ENCODE measurements around the gene RNF126.
"Not testable (repeated sequence)": the region's sequence is repeated elsewhere in the genome, so short reads cannot be mapped to it uniquely, and the experiment has no call there.

Gene RNF126

DNA sequence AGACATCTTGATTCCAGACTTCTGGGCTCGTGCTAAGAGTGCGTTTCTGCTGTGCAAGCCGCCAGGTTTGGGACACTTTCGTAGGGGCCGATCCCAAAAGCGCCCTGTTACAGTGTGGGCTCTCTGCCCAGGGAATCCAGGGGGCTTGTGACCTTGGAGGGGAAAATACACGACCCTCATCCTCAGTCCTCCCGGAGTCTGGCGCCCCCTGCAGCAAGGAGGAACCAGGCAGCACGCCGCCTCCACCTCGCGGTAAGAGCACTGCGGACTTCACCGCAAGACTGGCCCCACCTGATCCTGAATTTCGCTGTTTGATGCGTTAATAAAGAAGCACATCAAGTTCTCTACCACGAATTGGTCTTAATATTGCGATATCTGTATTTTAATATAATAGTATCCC lies 34.8 kb downstream of the RNF126 start:
- DNase-seq (ENCODE audit: low spot score): no peak

DNA sequence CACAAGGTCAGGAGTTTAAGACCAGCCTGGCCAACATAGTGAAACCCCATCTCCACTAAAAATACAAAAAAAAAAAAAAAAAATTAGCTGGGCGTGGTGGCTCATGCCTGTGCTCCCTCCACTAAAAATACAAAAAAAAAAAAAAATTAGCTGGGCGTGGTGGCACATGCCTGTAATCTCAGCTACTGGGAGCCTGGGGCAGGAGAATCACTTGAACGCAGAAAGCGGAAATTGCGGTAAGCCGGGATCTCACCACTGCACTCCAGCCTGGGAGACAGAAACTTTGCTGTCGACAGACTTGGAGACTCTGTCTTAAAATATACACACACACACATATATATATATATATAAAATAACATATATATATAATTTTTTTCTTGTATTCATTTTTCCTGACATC lies 36.4 kb downstream of the RNF126 start:
- not testable (repeated sequence) for DNase-seq (ENCODE audit: low spot score)

DNA sequence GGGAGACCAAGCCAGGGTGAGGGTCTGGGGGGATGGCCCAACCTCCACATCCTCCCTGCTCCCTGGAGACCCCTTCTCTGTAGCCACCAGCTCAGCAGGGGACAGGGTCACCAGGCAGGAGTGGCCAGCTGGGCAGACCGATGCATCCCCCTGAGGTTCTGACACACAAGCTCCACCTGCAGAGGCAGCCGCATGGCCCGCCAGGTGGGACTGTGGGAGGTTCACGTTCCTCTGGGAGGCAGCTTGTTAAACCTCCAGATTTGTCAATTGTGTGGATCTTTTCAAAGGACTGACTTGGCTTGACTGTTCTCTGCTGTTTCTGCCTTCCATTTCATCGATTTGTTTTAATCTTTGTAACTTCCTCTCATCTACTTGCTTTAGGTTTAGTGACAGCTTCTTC lies 37.8 kb downstream of the RNF126 start:
- DNase-seq (ENCODE audit: low spot score): no peak

DNA sequence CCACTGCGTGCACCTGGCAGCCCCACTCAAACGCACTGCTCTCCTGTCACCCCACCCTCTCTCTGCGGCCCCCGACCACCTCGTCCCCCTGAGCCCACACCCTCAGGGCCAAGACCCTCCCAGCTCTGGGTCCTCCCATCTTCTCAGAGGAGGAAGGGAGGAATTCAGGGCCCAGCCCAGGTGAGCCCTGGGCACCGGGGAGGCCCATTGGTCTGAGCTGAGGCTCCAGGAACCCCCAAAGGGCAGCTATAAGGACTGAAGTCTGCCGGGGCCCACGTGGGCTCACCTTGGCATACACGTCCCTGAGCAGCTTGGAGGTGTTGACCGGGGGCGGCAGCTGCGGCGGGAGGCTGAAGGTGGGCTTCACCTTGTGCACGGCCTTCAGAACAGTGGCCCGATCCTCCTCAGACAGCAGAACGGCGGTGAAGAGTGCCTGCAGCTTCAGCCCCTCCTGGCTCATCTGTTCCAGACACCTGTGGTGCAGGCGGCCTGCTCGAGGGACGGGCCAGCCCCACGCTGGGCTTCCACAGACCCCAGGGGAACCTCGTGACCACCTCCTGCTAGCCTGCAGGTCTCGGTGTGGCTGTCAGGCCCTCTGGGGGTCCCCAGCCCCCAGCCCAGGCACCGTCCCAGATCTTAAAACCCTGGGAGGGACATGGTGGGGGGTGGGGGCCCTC lies 38.4 kb downstream of the RNF126 start:
- no peak for DNase-seq (ENCODE audit: low spot score)

DNA sequence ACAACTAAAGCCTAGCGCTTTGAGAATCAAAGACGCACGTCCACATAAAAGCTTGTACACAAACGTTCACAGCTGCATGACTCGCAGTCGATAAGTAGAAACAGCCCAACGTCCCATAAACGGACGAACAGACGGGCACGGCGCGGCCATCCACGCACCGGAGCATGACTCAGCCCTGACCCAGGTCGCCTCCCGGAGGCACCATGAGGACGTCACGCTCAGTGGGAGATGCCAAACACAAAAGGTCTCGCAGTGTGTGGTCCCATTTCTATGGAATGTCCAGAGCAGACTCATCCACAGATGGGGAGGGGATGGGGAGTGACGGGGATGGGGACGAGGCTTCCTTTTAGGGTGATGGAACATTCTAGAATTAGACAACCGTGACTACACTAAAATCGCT lies 39.0 kb downstream of the RNF126 start:
- DNase-seq (ENCODE audit: low spot score): no peak

DNA sequence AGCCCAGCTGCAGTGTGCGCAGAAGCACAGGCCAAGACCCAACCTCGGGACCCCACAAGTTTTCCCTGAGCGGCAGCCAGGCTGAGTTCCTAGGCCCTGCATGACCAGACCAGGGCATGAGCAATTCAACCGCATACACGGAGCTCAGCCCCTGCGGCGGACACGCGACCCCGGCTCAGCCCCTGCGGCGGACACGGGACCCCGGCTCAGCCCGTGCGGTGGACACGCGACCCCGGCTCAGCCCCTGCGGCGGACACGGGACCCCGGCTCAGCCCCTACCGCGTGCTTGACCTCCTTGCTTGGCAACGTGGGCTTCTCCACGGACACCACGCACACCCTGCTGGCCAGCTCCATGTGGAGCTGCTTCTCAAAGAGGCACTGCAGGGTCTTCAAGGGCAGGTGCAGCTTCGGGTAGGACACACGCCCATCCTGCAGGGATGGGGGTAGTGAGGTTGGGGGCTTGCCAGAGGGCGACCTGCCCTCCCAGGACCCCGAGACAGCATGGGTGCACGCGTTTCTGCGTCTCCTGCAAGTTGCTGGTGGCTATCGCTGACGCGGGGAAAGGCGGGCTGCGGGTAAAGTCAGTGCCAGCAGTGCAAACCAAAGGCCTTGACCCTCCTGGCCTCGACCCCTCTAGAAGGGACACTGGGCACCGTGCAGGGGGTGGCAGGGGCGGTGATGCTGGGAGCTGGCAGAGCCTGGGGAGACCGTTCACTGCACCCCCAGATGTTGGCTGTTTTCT lies 39.7 kb downstream of the RNF126 start:
- no peak for DNase-seq (ENCODE audit: low spot score)

DNA sequence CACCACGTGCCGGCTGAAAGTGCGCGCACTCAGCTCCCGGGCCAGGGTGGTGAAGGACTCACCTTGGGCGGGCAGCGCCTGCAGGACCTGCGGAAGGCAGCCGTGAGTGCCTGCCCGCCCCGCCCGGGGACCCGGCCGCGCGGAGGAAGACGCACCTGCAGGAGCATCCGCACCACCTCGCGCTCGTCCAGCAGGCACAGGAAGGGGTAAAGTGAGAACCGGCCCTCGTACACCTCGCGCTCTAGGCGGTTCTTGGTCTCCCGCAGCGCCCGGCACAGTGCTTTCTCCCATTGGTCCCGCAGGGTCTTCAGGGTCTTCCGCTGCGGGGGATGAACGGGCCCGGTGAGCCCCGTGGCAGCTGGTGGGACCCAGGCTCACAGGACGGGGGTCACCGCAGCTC lies 40.3 kb downstream of the RNF126 start:
- DNase-seq (ENCODE audit: low spot score): no peak

DNA sequence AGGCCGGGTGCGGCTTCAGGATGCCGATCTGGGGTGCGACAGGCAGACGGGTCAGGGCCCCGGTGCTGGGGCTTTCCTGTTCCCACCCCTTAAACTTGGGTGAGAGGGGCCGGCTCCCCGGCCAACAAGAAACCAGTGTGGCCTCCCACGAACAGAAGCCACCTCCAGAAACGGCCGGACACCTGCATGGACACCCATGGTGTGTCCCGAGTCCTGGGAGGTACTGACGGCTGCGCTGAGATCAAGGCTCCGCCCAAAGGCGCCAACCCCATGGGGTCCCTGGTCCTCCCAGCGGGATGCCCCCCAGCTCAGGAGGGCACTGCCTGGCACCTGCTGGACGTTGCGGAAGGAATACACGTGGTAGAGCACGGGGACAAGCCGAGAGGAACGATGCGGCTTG lies 41.2 kb downstream of the RNF126 start:
- DNase-seq (ENCODE audit: low spot score): no peak

DNA sequence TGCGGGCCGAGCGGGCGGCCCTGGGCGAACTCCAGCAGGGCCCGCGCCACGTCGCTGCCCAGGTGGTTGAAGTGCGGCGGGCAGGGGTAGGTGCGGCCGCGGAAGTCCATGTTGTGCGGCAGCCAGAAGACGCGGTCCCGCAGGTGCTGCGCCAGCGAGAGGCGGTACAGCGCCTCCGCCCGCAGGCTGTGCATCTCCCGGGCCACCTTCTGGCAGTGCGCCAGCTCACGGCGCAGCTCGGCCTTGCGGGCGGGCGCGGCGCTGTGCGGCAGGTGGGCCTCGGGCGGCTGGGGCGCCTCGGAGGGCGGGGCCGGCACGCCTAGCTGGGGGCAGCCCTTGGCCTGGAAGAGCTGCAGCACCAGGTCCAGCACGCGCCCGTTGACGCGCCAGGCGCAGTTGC lies 41.8 kb downstream of the RNF126 start:
- DNase-seq (ENCODE audit: low spot score): not testable (repeated sequence)

DNA sequence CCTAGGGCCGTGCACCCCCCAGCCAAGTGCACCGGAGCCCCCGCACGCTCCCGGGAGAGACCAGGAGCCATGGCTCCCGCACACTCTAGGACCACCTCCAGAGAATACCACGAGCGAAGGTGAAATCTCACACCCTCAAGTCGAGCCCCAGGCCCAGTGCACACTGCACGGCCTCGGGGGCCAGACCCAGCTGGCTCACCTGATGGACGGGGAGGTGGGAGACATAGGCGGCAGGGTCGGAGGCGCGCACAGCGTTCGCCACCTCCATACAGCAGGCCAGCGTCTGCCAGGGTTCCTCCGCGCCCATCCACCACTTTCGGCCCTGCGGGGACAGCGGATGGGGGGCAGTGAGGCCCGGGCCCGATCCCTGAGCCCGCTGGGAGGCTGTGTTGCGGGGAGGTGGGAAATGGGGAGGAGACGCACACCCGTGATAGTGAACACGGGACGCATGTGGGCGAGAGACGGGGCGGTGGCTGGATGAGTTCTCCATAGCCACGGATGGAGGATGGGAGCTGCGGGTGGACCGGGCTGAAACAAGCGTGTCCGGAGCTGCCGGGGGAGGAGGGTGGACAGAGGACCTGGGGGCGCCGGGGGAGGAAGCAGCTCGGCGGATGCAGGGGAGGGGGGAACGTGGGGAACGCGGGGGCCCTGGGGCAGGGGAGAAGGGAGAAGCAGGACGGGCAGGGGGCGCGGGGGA lies 42.7 kb downstream of the RNF126 start:
- DNase-seq (ENCODE audit: low spot score): no peak

DNA sequence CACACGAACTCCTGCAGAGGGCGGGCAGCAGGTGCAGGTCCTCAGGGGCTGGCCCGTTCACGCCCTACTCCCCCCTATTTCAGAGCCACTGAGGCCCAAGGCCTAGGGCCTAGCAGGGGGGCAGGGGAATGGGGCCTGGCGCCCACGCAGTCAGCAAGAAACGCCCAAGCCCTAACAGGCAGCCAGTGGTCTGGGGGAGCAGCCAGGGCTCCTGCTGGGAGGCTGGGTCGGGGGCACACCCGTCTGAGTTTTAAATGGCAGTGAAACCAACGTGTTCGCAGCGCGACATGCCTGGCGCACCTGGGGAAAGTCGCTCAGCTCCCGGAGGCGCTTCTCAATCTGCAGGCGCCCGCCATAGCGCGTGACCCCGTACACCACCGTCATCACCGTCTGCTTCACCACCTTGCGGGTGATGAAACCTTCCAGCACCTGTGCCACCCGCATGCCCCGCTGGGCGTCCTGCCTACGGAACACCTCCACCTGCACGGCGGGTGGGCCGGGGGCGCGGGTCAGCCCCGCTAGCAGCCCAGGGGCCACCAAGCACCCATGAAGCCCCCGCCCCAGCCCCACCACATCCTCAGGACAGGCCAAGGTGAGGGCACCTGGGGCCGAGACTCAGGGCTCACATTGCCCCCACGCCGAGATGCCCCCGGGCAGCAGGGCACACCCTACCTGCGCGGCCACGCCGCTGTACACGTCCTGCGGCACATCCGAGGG lies 43.6 kb downstream of the RNF126 start:
- no peak for DNase-seq (ENCODE audit: low spot score)

DNA sequence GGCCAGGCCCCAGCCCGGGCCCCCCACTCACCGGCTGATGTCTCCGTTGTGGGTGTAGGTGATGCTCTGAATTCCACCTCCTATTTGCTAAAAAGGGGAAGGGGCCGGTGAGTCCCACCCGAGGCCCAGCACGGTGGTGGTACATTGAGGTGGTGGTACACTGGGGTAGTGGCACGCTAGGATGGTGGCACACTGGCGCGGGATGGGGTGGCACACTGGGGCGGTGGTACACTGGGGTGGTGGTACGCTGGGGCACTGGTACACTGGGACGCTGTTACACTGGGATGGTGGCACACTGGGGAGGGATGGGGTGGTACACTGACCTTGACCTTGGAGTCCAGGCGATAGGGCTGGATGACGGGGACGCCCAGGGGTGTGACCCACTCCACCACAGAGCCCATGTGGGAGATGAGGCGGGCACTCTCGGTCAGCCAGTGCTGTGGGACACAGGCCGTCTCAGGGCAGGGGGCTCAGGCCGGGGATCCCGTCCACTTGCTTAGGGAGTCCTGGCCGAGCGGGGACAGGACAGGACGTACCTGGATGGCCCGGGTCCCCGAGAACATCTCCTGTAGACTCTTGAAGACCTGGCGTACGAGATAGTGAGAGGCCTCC lies 44.2 kb downstream of the RNF126 start:
- DNase-seq (ENCODE audit: low spot score): no peak

DNA sequence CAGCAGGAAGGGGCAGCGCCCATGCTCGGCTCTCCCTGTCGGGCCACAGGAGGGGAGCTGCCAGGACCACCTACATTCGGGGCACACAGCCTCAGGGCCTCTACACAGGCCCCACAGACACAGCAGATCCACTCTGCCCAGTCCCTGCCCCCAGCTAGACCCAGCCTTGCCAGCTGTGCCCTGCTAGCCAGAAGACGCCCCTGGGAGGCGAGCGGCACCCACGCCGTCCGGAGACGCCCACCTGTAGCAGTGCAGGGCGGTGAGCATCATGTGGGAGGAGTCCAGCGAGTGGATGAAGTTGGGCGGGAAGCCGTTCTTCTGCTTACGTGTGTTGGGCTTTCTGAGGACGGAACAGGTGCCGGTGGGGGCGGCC lies 44.8 kb downstream of the RNF126 start:
- no peak for DNase-seq (ENCODE audit: low spot score)

DNA sequence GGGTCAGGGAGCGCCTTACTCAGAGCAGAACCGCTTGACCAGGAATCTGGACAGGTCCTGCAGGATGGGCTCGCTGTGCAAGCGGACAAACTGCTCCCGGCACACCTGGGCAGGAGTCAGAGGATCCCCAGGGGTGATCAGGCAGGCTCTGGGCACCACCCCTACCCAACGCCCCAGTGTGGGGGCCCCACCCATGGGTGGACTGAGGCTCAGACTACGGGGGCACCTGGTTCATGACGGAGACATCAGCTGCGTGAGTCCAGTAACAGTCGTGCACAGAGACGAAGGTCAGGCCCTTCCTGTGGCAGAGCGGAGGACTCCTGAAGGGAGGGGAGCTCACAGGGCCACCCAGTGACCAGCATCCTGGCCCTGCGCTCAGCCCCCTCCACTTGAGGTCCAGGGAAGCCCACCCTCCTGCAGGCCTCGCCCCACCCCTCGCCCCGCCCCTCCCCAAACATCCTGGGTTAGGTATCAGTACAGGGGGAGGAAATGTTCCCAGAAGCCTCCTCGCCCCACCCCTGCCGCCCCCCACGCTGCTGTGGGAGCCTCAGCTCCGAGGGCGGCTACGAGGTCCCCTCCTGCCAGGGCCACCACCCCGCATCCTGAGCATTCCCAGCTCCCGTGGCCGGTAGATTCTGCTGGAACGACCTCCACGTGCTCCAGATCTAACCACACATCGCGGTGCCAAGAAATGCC lies 45.3 kb downstream of the RNF126 start:
- DNase-seq (ENCODE audit: low spot score): no peak

DNA sequence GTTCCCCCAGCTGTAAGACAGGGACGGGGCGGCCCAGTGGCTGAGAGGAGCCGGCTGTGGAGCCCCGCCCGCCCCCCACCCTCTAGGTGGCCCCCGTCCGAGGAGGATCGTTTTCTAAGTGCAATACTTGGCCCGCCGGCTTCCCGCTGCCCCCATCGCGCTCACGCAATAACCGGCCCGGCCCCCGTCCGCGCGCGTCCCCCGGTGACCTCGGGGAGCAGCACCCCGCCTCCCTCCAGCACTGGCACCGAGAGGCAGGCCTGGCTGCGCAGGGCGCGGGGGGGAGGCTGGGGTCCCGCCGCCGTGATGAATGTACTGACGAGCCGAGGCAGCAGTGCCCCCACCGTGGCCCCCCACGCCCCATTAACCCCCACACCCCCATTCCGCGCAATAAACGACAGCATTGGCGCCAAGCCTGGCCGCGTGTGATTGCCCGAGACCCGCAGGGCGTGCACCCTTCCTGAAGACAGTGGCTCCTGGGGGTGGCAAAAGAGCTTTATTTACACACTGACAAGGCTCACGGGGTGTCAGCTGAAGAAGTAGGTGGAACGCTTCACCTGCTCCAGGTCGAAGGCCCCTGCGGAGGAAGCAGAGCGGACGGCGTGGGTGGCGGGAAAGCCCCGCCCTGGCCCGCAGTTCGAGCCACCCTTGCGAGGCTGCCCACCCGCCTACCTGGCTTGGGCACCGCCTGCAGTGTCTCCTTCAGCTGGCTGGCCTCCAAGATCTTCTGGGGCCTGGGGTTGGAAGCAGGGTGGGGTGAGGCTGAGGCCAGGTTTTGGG lies 46.1 kb downstream of the RNF126 start:
- no peak for DNase-seq (ENCODE audit: low spot score)

DNA sequence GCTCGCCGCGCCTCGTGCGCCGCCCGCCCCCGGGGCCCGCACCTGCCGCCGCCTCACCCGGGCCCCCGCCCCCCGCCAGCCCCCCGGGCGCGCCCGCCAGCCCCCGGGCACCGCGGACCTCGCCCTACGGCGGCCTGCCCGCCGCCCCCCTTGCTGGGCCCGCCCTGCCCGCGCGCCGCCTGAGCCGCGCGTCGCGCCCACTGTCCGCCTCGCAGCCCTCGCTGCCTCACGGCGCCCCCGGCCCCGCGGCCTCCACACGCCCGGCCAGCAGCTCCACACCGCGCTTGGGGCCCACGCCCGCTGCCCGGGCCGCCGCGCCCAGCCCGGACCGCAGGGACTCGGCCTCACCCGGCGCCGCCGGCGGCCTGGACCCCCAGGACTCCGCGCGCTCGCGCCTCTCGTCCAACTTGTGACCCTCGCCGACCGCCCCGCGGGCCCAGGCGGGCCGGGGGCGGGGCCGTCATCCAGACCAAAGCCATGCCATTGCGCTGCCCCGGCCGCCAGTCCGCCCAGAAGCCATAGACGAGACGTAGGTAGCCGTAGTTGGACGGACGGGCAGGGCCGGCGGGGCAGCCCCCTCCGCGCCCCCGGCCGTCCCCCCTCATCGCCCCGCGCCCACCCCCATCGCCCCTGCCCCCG lies 46.8 kb downstream of the RNF126 start:
- DNase-seq (ENCODE audit: low spot score): no peak

DNA sequence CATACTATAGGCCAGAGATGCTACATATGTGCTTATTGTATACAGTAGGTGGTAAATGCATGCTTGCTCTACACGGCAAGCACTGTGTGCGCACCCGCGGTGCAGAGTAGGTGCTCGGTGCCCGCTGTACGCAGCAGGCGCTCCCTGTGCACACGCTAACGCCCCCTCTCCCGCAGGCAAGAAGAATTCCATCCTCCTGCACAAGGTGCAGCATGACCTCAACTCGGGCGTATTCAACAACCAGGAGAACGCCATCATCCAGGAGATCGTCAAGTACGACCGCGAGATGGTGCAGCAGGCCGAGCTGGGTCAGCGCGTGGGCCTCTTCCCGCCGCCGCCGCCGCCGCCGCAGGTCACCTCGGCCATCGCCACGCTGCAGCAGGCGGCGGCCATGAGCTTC lies 47.4 kb downstream of the RNF126 start:
- no peak for DNase-seq (ENCODE audit: low spot score)

DNA sequence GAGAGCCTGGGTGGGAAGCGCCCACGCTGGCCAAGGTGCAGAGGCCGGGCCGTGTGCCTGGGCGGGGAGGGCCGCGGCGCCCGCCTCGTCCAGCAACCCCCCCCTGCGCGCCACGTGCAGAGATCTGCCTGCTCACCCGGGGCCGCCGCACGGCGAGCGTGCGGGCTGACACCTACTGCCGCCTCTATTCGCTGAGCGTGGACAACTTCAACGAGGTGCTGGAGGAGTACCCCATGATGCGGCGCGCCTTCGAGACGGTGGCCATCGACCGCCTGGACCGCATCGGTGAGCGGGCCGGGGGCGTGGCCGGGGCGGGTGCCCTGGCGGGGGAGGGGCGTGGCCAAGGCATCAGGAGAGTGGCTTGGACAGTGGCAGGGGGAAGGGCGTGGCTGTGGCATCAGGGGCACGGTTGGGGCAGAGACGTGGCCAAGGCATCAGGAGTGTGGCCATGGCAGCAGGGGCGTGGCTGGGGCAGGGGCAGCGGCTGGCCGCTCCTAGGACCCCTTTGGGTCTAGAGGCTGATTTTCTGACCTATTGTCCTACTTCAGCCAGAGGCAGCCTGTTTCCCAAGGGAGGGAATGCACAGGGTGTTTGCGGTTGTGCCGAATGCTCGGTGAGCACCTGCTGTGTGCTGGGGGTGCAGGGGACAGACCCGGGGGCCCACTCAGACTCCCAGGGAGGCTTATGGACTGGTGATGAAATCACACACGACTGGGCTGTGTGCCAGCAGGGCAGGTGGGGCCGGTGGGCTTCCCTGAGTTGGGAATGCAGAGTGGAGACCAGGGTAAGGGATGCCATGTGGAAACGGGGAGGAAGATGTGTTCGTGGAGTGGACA lies 49.1 kb downstream of the RNF126 start:
- no peak for DNase-seq (ENCODE audit: low spot score)

DNA sequence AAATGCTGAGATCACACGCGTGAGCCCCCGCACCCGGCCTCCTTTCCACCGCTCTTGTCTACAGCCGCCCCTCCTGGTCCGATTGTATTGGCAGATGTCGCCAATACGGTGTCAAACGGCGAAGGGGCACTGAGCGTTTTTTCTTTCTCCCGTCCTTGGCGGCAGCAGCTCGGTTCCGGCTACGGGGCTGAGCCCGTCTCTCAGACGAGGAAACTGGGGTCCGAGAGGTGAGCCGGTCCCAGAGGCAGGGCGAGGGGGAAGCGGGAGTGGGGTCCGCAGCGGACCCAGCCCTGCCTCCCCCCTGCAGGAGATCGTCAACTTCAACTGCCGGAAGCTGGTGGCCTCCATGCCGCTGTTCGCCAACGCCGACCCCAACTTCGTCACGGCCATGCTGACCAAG lies 50.1 kb downstream of the RNF126 start:
- DNase-seq (ENCODE audit: low spot score): no peak
